ENCODE data around the gene PELI2.
A peak's percentile ranks its signal among the peaks of the same experiment; 100 is the strongest.

Gene PELI2

DNA sequence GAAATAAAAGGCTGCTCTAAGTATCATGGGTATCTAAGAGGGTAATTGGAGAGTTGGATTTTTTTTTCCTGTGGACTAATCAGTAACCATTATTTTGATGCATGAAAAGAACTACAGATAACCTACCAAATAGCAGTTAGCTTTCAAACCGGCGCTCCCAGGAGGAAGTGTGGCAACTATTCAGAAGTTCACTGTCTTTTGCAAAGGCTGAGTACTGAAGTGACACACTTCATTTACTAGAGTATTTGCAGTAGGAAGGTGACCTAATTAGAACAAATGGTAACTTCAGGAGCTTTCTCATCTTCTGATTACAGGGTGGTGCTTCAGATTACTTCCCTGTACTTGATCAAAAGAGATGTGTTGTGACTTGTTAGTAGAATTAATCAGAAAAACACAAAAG, 87.7 kb downstream of the PELI2 start:
- peak; percentile 53 for DNase-seq (ENCODE audit: low spot score)

DNA sequence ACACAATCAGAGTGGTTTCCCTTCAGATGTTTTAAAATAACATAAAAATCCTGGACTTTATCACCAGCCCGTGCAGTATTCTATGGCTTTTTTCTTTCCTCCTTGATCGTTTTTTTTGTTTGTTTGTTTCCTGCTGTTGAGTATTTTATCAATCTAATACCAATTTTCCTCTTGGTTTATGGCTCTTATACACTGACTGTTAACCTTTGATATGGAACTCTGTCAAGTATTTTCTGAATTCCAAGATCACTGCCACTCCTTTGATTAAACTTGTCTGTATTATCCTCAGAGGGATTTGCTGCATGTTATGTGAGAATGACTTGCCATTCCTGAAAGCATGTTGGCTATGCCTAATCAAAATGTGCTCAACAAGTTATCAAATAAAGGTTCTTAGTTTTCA, 88.4 kb downstream of the PELI2 start:
- no peak for DNase-seq (ENCODE audit: low spot score)

DNA sequence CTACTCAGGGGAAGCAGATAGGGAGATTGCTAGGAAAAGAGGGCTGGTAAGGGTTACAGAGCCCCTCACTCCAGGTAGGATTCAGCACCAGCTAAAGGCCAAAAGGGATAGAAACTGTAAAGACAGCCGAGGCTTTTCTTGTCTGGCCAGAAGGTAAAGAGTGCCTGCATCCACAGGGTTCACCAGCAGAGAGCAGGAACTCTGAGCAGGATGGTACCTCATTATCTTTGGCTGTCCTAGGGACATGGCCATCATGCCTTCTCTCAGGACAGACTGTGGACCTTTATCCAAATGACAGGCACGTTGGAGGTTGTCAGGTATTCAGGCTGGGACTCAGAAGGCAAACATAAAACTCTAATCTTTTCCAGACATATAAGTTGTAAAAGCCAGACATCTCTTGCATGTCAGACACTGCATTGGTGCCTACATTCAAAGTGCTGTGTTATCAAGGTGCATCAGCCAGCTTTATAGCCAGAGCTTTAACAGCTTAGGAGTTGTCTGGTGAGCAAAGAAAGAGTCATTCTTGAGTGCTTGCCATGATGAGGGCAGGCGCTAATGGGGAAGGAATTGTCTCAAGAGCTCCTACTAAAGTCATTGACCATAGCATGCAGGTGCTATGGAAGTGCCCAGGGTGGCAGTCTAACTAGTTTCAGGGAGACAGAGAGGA, 89.5 kb downstream of the PELI2 start:
- peak; percentile 28 for DNase-seq (ENCODE audit: low spot score)

DNA sequence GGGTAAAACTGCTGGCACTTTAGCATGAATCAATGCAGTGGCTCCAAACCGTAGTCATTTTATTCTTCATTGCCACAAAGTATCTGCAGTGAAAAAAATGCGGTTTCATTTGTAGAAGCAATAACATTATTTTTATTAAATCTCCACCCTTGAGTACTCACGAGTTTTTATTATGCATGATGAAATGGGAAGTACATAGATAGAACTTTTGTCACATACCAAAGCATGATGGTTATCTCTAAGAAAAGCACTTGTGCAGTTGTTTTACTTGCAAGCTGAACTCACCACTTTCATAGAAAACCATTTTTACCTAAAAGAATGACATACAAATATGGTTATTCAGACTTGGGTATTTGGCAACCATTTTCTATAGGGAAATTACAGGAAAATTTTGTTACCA, 90.3 kb downstream of the PELI2 start:
- DNase-seq (ENCODE audit: low spot score): no peak

DNA sequence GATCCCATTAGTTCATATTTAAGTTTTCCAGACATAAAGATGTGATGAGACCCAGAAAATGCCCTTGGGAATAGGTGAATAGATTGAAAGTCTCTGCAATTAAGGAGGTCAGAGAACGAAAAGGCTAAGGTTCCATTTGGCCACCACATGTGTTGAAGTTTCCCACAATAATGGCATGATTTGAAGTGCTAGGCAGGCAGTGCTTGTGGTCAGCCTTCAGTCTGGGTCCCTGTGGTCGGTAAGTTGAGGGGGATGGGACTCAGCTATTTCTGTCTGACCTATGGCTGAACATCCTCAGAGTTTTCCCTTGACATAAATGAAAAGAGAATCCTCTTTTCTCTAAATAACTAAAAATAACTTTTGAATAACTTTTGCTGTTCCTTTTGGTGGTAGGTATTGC, 92.4 kb downstream of the PELI2 start:
- no peak for DNase-seq (ENCODE audit: low spot score)

DNA sequence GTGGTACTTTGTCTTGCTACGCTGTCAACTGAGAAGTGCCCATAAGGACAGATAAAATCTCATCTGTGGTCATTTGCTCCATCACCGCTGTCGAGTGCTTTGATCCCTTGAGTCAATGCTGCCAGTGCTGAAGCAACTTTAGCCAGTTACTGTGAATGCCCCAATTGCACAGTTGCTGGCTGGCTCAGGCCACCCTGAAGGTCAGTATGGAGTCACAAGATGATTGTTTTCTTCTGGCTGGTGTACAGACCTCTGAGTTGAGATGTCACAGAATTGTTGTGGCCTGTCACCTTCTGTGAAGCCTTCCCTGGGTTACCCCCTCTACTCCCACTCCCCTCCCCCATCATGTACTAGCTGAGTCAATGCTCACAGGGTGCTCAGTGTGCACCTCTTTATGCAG, 92.9 kb downstream of the PELI2 start:
- DNase-seq (ENCODE audit: low spot score): no peak

DNA sequence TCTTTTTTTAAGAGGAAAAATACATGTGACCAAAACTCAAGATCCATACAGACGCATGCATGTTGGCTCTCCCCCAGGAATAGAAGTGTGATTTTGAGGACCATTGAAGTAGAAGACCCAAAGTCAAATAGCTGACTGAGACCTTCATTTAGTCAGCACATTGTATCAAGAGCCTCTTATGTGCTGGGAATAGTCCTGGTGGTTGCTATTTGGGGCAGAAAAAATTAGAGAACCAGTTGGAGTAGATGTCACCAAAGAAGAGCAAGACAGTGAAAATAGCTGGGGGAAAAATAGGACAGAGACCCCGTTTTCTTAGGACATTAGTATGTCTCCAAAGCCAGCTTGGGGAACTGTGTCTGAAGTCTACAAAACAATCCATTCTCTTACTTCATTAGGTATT, 93.6 kb downstream of the PELI2 start:
- no peak for DNase-seq (ENCODE audit: low spot score)

DNA sequence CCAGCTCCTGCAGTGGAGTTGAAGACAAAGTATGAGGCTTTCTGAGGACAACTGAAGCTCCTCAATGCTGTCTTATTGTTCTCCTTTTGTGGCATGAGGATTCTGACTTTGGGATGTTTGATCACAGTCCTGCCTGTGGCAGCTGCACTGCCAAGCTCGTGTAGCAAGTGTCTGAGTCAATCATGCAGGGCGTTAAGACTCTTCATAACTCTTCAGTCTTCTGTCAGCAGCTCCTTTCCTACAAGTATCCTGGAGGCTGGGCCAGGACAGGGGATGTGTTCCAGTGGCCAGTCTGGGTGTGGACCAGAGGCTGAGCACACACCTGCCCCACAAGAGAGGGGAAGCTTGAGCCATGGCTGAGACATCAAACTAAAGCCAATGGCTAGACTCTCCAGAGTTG, 94.3 kb downstream of the PELI2 start:
- no peak for DNase-seq (ENCODE audit: low spot score)

DNA sequence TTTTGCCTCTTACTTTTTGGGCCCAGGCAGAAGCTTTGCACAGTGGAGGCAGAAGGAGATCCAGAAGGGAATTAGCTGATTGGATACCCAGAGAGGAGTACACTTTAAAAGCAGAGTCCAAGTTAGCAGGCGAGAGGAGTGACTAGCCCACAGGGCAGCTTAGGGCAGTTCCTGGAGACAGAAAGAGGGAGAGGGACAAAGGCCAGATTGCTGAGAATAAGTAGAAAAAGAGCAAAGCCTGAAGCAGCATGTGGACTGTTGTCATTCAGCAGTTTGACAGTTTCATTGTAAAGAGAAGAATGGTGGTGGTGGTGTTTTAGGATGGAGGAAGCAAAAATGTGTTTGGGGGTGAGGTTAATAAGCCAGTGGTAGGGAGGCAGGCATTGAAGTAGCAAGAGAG, 95.1 kb downstream of the PELI2 start:
- DNase-seq (ENCODE audit: low spot score): no peak

DNA sequence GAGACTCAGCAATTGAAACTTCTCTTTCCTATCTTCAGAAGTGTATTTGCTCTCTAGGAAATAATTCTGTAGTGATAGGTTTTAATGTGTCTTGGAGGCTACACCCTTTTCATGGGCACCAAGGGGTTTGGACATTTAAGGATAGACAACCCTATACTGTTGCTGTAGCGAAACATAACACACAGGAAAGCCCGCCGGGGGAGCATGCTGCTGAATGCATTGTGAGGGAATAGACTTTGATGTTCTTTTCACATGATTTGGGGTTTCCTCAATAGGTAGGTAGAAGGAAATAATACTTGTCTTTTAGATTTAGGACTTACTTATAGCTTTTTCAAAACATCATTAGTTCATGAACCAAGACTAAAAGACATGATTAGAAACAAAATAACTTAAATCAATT, 97.0 kb downstream of the PELI2 start:
- DNase-seq (ENCODE audit: low spot score): no peak

DNA sequence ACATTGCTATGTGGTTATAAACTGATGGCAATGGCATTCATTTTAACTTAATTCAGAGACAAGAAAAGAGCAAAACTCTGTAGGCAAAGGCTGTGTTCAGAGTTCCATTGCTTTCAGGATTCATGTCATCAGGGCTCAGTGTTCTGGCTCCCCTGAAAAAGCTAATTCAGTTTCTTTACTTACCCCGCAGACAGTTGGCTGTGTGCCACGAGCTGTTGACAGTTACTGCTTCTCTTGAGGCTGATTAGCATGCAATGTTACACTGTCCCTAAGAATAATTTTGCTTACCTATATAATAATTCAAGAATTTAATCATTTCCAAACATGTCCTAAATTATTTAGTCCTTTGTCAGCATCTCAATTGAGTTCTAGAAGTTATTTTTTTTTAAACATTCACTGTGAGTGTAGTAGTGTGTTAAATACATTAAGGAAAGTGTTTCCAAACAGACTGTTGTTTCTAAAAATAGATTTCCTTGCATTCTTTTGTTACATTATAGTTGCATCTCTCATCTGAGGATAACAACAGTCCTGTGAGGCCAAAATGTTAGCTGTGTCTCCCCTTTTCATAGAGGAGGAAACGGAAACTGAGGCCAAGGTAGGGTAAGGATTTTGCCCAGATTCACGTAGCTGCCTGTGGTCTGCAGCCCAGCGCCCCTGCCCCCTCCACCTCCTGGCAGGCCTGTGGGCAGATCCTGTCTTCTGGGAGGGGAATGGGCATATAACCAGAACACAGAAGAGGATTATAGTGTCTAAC, 98.6 kb downstream of the PELI2 start:
- DNase-seq (ENCODE audit: low spot score): no peak

DNA sequence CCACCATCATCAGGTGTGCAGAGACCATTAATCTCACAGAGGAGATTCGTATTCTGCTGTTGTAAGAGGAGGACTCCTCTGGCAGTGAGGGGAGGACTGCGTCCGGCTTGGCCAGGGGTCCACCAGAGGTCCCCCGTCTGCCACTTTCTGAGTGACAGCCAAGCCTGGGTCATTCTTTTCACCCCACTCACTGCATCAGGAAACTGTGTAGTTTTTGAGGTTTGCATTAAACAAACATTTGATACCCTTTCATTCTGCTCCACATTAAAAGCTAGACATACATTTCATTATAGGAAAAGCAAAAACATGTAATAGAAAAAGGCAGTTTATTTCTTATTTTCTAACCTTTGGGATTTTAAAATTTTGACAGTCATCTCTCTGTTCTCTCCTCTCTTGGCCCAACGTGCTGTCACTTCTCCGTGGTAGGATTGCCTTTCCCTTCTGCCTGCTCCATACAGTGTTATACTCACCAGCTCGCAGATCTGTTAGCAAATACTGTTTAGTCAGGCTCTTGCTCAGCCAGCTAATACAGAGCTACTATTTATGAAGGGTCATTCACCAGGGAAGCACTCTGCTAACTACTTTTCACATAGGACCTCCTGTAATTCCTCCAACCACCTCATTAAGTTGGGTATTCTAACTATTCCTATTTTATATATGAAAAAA, 99.3 kb downstream of the PELI2 start:
- no peak for DNase-seq (ENCODE audit: low spot score)

DNA sequence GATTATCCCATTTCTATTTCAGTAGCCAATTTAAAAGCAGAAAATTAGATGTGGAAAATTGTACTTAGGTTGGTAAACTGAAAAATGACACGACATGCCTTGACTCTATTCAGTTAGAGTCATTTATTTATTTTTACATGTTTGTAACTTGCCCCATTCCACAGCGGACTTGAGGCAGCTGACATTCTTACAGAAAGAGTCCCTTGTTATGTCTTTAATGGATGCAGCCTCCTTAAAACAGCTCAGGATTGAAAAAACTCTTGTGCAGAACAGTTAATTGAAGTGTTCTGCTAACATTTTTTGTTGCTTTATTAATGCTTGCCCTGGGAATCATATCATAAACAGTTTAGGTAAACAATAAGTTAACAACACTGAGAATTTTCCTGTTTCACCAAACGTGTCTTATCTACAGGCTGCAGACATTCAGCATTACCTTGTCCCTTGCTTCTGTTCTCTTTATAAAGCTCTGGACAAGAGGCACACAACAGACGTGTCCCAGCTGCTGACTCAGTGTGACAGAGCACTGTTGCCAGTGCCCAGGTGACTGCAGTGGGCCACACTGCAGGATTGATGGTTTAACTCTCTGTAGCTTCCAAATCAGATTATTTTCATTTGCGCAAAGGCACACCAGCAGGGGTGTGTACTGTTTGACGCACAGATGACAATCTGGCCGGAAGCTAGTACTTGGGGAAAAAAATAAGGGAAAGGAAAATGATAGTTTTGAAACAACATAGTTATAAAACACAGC, 101.6 kb downstream of the PELI2 start:
- no peak for DNase-seq (ENCODE audit: low spot score)

DNA sequence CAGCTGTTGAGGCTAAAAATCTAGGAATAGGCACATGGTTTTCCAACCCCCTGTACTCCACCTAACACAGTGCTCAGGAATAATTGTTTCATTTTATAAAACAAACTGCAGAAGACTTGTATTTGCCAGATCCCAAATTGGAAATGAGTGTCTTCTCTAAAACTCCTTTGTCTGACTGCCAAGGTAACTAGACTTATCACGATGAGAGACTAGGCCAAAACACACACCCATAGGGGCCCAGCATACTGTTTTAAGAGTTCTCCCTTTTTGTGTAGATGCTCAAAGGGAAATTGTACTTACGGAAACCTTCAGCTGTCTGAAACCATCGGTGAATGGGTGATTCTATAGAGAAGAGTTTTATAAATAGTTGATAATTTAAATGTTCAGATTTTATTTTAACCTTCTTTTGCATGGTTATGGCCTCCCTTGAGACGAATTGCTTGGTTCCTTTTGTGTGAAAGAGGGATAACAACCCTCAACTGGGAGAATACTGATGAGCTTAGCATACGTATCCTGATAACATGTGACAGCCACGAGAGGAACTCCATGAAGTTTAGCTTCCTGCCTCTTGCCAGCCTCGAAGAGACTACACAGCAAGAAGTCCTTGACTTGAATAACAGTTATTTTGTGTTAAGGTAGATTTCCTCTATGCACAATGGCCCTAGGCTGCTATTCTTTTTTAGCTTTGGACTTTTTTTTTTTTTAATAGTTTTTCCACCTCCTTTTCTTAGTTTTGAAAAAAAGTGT, 103.3 kb downstream of the PELI2 start:
- no peak for DNase-seq (ENCODE audit: low spot score)

DNA sequence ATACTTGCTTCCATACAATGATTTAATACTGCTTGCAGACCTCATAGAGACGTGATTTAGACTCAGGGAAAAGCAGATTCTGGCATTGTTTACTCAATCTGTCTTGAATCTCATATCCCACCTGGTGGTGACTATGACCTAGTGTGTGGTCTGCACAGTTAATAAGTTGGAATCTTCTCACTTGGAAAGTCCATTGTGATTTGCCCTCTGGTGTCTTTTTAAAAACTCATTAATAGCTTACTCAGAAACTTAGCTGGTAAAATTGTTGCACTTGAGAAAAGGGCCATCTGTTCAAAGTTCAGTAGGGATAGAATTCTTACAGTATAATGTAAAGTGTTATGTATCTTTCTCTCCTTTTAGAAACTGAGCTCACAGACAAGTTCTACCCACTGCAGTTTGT, 106.0 kb downstream of the PELI2 start:
- DNase-seq (ENCODE audit: low spot score): peak; percentile 62

DNA sequence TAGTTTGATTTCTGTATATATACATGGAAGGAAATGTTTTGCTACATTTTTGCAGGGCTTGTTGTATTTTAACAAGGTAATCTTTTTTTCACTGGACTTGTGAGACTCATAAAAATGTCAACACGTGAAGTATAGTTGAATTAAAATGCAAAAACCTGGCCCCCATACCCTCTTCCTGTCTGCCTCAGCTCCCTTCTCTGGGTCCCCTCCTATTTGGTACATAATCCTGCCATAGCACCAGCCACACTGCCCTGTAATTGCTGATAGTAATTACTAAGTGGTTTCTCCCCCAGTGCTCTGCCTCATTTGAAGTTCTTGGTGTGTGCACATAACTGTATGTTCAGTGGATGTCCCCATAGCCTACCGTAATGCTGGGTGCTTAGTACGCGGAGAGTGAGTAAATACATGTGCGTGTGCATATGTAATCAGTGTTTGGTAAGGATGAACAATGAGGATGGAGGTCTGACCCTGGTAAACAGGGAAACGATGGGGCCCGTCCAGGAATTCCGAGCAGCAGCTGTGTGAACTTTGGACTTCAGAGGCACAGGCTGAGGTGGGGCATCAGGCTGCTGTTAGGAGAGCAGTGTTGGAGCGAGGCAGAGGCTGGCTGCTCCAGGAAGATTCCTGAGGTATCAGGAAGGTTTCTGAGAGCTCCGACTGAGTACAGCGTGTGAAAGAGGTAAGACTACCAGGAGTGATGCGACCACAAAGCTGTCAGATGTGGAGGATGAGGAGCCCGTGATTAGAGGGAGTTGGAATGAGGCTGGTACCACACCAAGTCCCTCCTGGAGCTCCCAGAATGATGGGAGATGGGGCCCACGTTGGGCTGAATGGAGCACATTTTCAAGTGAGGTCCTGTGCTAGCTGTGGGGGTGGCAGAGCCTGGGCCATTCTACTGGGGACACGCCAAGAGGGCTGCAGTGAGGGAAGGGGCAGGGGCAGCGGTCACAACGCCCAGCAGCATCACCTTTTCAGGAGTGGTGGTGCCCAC, 106.8 kb downstream of the PELI2 start:
- DNase-seq (ENCODE audit: low spot score): peak; percentile 22

DNA sequence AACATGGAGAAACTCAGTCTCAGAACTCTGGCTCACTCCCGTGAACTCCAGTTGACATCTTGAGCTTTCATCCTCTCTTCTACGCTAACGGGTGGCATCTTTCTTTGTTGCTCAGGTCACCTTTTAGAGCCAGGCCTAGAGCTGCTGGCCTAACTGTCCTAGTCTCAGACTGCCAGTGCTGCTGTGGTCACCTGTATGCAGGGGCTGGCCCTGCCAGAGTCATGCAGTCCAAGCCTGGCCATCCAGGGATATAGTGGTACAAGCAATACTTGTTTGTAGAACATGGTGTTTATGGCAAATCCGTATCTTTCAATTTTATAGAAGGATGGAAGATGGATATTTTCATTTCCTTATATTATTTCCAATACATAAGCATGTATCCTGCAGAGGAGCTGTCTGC, 117.2 kb downstream of the PELI2 start:
- no peak for DNase-seq (ENCODE audit: low spot score)

DNA sequence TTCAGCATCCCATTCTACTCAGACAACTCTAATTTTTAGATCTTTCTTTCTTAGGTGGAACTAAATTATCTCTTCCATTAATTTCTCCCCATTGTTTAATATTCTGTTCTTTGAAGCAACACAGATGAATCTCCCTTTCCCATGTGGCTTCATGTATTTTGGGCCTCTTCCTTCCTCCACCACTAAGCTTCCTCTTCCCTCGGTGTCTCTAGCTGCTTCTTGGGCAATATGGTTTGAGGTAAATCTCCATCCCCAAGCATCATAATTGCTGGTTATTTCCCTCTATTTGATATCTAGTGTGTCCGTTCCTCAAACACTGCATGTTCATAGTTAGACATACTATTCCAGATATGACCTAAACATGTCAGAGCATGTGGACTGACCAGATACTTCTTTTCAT, 119.2 kb downstream of the PELI2 start:
- no peak for DNase-seq (ENCODE audit: low spot score)

DNA sequence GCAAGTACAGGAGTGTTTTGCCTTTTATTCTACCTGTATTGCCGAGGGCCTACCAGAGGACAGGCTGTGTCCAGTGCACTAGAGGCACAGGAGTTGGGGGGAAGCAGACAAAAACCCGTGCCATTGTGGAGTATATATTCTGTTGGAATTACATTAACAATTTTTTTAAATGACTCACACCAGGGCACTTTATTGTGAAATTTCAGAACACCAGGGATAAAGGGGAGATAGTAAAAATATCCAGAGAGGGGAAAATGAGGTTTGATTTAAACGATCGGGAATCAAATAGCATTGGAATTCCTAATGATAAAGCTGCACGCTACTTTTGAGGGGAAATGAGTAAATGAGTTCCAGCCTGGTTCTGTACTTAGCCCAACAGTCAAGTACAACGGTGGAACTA, 123.2 kb downstream of the PELI2 start:
- DNase-seq (ENCODE audit: low spot score): no peak

DNA sequence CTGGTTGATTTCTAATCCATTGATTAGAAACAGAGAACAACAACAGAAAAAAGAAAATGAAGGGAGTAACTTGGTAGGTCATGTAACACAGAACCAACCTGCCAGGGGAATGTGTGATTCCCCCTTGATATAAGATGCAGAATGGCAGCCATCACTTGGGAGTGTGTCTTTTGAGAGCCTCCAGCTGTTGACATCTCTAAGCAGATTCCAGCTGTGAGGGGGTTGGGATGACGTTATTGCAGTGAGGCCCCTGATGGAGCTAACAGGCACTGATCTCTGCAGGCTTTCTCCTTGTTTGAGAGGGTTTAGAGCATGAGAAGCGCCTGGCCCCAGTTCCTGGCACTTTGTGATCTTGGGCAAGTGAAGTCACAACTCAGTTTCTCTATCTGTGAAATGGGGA, 124.9 kb downstream of the PELI2 start:
- DNase-seq (ENCODE audit: low spot score): no peak
